Measurements from ENCODE around the gene HS1BP3.
A peak's percentile ranks its signal among the peaks of the same experiment; 100 is the strongest.

HS1BP3 gene, protein sequence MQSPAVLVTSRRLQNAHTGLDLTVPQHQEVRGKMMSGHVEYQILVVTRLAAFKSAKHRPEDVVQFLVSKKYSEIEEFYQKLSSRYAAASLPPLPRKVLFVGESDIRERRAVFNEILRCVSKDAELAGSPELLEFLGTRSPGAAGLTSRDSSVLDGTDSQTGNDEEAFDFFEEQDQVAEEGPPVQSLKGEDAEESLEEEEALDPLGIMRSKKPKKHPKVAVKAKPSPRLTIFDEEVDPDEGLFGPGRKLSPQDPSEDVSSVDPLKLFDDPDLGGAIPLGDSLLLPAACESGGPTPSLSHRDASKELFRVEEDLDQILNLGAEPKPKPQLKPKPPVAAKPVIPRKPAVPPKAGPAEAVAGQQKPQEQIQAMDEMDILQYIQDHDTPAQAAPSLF

DNA sequence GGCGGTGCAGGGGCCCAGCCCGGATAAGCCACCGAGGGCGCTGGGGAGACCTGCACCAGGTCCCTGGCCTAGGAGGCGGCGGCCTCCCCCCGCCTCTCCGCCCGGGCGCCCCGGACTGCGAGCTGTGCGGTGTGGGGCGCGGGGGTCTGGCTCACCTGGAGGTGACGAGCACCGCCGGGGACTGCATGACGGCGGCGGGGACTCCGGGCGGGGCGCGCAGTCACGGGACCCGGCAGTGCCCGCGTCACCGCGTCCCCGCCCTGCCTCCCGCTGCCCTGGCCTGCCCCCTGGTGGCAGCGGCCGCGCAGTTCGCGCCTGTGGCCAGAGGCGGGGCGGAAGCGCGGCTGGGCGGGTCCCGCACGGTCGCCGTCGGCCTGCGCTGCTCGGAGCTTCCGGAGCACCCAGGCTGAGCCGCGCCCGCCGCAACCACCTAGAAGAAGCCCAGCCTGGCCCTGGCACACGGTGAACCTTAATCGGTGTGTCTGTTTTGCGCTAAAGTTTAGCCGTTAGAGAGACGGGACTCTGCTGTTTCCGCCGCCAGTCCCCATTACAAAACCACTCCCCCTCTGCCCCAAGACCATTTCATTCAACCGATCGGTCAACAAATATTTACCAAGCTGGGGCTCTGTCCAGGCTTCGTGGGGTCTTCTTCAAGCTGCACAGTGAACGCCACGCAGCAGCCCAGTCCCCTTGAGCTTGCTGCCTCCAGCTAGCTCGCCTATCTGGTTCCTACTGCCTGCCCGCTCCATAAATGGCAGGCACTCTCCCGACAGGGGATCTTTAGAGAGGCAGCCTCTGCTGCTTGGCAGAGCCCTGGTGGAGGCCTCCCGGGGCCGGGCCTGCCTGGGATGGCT lies at the start of gene HS1BP3:
TSS of gene HS1BP3 (minus strand) at position 222 of the 854 bp plus-strand sequence. CDS start at position 187, 35 bp downstream.
- Histone ChIP-seq H3K9me3 (no peaks in the 10 kb centered on the region), H3K4me1 (peaks cover 7% of the 10 kb centered on the region), H3K27me3 (ENCODE audit: low read depth) (no peaks in the 10 kb centered on the region), H3K4me3 (peak within 1 kb of the TSS; percentile 85), H3K36me3 (replicated peaks) (no peaks in the 10 kb centered on the region)
- in situ Hi-C loops (cut with MboI; ENCODE audit: low sequenced_read_pairs) = loop anchor here (25.0 kb wide), 2 partner anchors 461 to 661 kb away; partner anchors contain the start of gene TDRD15
- DNase-seq (ENCODE audit: low spot score in 2 of 2) = peak; percentile 75 to 81

DNA sequence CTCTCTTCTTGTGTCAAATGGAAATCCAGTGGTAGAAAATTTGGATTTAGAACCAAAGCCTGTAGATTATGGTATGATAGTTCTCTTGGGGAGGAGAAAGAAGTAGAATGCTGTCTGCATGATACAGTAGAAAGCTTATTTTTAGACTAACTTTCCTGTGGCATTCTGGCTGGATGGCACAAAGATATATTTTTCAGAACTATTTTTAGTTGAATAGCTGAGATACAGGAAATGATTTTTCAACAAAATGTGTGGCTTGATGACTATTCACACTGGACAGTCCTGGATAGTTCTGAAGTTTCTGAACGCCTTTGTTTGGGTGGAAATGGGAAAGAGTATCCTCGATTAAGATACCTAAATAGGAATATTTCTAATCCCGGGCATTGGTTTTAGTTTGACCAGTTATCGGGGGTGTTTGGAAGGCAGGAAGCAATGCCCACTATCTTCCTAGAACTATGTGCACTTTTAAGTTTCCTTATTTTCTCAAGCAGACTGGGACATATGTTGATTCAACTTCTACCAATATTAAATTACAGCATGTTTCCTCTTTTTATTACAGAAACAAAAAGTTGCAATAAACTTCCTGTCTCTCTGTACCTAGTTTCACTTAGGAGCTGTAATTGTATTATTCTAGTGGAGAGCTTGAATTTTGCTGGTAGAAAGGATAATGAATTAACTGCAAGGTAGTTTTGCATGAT lies 48.2 kb upstream of the HS1BP3 start:
- no peaks in the 10 kb centered on the region for H3K9me3 ChIP-seq
- H3K4me1 ChIP-seq = no peaks in the 10 kb centered on the region
- H3K4me3 ChIP-seq = no peak overlapping the region
- no peaks in the 10 kb centered on the region for H3K27me3 ChIP-seq (ENCODE audit: low read depth)
- no peak for DNase-seq (ENCODE audit: low spot score in 2 of 2)
- in situ Hi-C loops (cut with MboI; ENCODE audit: low sequenced_read_pairs) = no loop called here
- 0 out of 2 replicates have a peak, but pooled peaks cover 4% of the 10 kb centered on the region for H3K36me3 ChIP-seq (replicated peaks)

DNA sequence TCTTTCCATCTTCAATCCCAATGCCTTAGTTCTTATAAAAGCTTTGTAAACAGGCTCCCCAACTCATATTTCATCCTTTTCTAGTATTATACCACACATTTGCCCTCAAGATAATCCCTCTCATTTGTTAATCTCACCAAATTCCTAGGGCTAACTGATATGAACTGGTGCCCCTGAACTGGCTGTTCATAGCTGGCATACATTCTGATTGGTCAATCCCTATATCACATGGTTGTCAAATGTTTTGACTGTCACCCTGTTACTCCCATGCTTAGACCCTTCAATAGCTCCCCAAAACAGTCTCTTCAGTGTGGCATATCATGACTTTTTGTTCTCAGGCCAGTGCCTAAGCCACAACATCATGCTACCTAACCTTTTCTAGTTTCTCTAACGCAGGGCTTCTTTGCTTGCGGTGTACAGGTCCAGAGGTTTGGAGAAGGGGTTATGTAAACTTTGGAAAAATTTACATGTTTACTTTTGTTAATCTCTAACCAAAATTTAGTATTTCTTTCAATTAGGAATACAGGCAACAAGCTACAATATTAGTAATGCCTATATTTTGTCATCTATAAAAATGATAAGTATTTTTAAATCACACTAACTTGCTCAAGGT lies 46.5 kb upstream of the HS1BP3 start:
- no peak for DNase-seq (ENCODE audit: low spot score in 2 of 2)
- Histone ChIP-seq H3K4me1 (no peaks in the 10 kb centered on the region), H3K27me3 (ENCODE audit: low read depth) (no peaks in the 10 kb centered on the region), H3K4me3 (no peak overlapping the region), H3K9me3 (no peaks in the 10 kb centered on the region), H3K36me3 (replicated peaks) (0 out of 2 replicates have a peak, but pooled peaks cover 4% of the 10 kb centered on the region)
- in situ Hi-C loops (cut with MboI; ENCODE audit: low sequenced_read_pairs) = no loop called here

DNA sequence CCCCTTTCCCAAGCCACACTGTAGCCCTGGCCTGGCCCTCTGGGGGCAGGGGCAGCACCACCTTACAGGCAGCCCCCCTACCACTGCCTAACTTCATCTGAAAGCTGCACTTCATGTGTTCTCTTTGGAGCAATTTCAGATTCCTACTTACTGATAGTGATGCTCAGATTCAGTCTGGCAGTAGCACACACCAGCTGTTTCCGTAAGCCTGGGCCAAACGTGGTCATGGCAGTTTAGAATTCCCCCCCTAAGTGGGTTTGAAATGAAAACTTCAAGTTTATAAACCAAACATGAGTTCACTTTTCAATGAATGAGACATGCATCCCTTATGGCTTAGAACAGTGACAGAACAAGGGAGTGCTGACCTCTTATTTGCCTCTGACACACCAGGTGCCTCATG lies 45.5 kb upstream of the HS1BP3 start:
- 0 out of 2 replicates have a peak, but pooled peaks cover 4% of the 10 kb centered on the region for H3K36me3 ChIP-seq (replicated peaks)
- H3K4me1 ChIP-seq = no peaks in the 10 kb centered on the region
- no peaks in the 10 kb centered on the region for H3K27me3 ChIP-seq (ENCODE audit: low read depth)
- no peak for DNase-seq (ENCODE audit: low spot score in 2 of 2)
- in situ Hi-C loops (cut with MboI; ENCODE audit: low sequenced_read_pairs) = no loop called here
- no peak overlapping the region for H3K4me3 ChIP-seq
- H3K9me3 ChIP-seq = no peaks in the 10 kb centered on the region

DNA sequence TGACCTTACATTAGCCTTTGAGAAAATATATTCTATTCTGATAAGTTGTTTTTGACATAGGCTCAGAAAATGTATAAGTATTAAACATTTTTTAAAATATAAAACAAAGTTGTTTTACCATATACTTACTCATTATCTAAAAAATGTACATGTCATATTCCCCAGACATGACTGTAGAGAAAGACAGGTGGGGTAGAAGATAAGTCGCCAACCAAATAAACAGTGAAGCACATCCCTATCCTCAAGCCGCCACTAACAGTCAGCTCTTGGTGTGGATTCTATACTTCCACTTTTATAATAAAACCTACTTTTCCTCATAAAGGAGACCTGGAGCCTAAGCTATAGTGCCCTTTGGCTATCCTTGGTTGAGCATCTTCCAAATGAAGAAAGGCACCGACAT lies 42.4 kb upstream of the HS1BP3 start:
- H3K4me3 ChIP-seq = no peak overlapping the region
- no peaks in the 10 kb centered on the region for H3K9me3 ChIP-seq
- in situ Hi-C loops (cut with MboI; ENCODE audit: low sequenced_read_pairs) = no loop called here
- no peak for DNase-seq (ENCODE audit: low spot score in 2 of 2)
- H3K36me3 ChIP-seq (replicated peaks) = no peaks in the 10 kb centered on the region
- no peaks in the 10 kb centered on the region for H3K4me1 ChIP-seq
- no peaks in the 10 kb centered on the region for H3K27me3 ChIP-seq (ENCODE audit: low read depth)

DNA sequence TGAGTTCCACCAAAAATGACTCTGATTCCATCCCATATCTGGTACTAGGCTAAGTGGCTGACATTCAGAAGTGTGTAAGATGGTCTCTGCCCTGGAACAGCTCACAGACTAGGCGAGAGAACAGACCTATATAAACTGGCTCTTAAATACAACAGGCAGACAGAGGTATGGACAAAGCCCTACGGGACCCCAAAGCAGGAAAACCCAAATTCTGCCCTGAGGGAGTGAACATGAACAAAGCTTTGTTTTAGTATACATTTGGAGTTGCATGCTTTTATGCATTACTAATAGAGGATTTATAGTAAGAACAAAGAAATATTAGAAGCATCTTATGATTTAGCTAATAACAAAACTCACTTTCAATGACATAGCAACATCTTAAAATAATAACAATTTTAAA lies 41.2 kb upstream of the HS1BP3 start:
- Histone ChIP-seq H3K4me1 (no peaks in the 10 kb centered on the region), H3K4me3 (no peak overlapping the region), H3K27me3 (ENCODE audit: low read depth) (no peaks in the 10 kb centered on the region), H3K36me3 (replicated peaks) (no peaks in the 10 kb centered on the region), H3K9me3 (no peaks in the 10 kb centered on the region)
- DNase-seq (ENCODE audit: low spot score in 2 of 2) = no peak
- in situ Hi-C loops (cut with MboI; ENCODE audit: low sequenced_read_pairs) = no loop called here

DNA sequence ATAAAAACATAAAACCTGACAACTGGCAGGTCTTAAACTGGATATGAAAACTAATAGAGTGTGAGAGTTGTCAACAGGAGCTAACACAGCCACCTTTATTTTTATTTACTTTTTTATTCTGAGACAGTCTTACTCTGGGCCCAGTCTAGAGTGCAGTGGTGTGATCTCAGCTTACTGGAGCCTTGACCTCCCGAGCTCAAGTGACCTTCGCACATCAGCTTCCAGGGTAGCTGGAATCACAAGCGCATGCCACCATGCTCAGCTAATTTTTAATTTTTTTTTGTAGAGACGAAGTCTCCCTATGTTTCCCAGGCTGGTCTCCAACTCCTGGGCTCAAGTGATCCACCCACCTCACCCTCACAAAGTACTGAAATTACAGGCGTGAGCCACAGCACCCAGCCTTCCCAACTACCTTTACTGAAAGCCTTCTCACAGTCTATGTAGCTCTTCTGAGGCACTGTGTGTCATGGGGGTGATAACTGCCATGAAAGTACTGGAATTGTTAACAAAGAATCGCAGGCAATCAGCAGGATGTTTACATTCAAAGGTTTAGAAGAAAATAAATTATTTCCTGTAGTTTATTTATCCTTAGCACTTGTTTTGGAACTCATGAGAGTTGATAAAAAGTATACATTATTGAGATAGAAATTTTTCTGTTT lies 40.3 kb upstream of the HS1BP3 start:
- Histone ChIP-seq H3K4me3 (no peak overlapping the region), H3K27me3 (ENCODE audit: low read depth) (no peaks in the 10 kb centered on the region), H3K4me1 (no peaks in the 10 kb centered on the region), H3K9me3 (no peaks in the 10 kb centered on the region), H3K36me3 (replicated peaks) (peaks cover 5% of the 10 kb centered on the region; the same call in 1 of the 2 replicates)
- in situ Hi-C loops (cut with MboI; ENCODE audit: low sequenced_read_pairs) = no loop called here
- DNase-seq (ENCODE audit: low spot score in 2 of 2) = no peak

DNA sequence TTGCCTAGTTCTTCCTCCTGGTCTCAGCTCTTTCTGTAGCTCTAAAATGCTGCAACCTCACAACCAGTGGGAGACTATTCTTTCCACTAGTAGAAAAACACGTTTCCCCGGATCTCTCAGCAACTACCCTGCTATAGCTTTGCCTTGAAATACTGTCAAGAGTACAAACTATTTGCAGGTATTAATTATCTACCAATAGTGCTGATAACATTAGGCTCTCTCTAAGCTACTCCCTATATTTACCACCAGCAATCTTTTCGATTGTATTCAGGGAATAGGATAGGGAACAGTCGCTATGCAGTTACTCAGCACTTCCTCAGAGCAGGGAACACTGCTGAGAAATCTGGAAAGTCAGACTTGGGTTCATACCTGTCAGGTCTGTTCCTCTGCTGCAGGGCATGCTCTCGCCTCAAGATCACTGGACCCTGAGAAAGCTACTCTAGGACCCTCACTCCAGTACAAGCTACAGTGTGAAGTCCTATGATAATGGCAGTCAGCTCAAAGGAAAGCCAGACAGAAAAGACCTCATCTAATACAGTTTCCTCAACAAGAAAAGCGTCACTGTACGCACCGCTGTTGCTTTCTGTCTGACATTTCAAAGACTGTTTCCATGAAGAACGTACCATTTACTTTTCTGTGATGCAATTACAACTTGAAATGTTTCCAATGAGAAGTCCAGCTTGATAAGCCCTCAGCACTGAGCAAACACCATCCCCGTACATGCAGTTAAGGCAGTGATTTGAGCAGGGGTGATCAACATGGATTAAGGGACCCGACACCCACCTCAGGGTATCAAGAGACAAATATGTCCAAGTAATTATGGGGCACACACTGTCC lies 38.7 kb upstream of the HS1BP3 start:
- Histone ChIP-seq H3K27me3 (ENCODE audit: low read depth) (no peaks in the 10 kb centered on the region), H3K4me3 (no peak overlapping the region), H3K36me3 (replicated peaks) (peaks cover 7% of the 10 kb centered on the region; the same call in 1 of the 2 replicates), H3K9me3 (no peaks in the 10 kb centered on the region), H3K4me1 (no peaks in the 10 kb centered on the region)
- in situ Hi-C loops (cut with MboI; ENCODE audit: low sequenced_read_pairs) = no loop called here
- no peak for DNase-seq (ENCODE audit: low spot score in 2 of 2)

DNA sequence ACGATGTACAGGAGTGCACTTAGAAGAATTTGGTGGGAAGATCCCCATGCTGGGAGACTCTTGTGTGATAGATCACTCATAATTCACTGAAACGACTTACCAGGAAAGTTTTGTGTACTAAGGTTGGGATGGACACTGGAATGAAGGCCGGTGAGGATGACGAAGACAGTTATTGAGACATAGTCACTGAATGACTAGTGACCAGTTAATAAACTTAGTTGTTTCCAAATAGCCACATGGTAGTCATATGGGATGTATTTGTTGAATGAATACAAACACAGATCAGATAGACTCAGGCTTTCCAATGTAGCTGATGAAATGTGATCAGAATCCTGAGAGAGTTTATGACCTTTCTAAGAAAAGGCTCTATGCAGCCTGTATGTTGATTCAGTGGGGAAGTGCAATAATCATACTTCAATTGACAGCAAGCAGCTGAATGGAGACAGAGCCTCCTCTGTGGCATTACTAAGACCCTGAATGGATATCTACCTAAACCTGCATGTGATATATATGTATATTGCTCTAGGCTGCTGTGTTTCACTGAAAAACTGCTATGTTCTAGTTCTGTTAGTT lies 36.4 kb upstream of the HS1BP3 start:
- no peaks in the 10 kb centered on the region for H3K9me3 ChIP-seq
- no peak for DNase-seq (ENCODE audit: low spot score in 2 of 2)
- no peaks in the 10 kb centered on the region for H3K27me3 ChIP-seq (ENCODE audit: low read depth)
- peaks cover 7% of the 10 kb centered on the region; the same call in 1 of the 2 replicates for H3K36me3 ChIP-seq (replicated peaks)
- H3K4me1 ChIP-seq = no peaks in the 10 kb centered on the region
- no peak overlapping the region for H3K4me3 ChIP-seq
- in situ Hi-C loops (cut with MboI; ENCODE audit: low sequenced_read_pairs) = no loop called here

DNA sequence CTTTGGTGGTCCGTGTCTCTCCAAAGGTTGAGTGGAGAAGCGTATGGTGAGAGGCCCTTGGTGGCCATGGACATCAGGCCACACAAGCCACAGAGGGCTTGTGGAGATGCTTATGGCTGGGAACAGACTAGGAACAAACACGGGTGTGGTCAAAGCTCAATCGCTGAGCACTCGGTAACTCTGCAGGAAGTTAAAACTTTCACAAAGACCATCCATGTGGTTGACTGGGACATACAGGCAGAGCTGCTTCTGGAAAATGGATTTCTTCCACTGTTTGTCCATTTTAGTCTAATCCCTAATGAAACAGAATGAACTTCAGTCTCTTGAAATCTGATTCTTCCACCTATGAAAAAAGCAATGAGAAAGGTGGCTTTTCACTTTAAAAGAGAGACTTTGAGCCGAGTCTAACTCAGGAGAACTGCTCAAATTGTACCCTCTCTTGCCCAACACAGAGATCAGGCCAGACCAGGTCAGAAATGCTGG lies 33.7 kb upstream of the HS1BP3 start:
- Histone ChIP-seq H3K4me1 (no peaks in the 10 kb centered on the region), H3K9me3 (no peaks in the 10 kb centered on the region), H3K27me3 (ENCODE audit: low read depth) (no peaks in the 10 kb centered on the region), H3K4me3 (no peak overlapping the region), H3K36me3 (replicated peaks) (peaks cover 10% of the 10 kb centered on the region)
- in situ Hi-C loops (cut with MboI; ENCODE audit: low sequenced_read_pairs) = no loop called here
- DNase-seq (ENCODE audit: low spot score in 2 of 2) = no peak

DNA sequence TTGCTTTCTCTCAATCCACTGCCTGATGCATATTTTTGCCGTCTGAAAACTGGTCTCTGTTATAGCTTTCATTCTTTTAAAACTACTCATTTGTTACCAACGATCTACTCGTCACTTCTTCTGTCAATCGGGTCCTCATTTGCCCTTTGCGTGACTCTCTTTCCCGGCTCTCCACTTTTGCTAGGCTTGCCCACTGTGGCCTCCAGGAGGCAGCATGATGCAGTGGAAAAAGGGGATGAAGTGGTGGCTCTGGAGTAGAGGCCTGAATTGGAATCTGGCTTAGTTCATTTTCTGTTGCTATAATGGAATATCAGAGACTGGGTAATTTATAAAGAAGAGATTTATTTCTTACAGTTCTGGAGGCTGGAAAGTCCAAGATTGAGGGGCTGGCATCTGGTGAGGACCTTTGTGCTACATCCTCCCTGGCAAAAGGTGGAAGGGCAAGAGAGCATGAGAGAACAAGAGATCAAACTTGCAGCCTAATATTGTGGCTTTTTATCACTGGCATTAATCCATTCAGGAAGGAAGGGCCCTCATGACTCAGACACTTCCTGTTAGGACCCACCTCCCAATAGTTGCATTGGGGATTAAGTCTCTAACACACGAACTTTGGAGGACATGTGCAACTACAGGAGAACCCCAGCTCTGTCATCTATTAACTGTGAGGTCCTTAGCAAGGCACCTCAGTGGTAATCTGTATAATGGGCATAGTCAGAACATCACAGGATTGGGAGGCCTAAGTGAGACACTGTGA lies 31.4 kb upstream of the HS1BP3 start:
- no peaks in the 10 kb centered on the region for H3K9me3 ChIP-seq
- in situ Hi-C loops (cut with MboI; ENCODE audit: low sequenced_read_pairs) = no loop called here
- H3K36me3 ChIP-seq (replicated peaks) = peaks cover 10% of the 10 kb centered on the region
- peaks cover 17% of the 10 kb centered on the region for H3K4me1 ChIP-seq
- no peak for DNase-seq (ENCODE audit: low spot score in 2 of 2)
- no peaks in the 10 kb centered on the region for H3K27me3 ChIP-seq (ENCODE audit: low read depth)
- no peak overlapping the region for H3K4me3 ChIP-seq

Data from HAP-1 (cell line).